ENCODE data around the gene ABCA10.

Gene ABCA10

DNA sequence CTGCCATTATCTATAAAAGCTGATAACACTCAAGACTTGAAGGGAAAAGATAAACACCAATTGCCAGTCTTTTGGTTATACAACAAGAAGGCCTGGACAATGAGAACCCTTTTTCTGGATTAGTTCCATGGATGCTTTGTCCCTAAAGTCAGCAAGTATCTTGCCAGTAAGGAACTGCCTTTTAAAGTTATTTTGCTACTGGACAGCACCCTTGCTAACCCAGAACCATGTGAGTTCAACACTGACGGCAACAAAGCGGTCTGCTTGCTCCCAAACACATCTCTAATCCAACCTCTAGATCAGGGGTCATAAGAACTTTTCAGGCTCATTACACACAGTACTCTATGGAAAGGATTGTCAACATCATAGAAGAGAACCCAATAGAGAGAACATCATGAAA lies 61.7 kb downstream of the ABCA10 start:
- Histone ChIP-seq H3K36me3 (ENCODE audit: control insufficient read depth, insufficient read depth, low read length) (no peaks in the 10 kb centered on the region), H3K27ac (ENCODE audit: low read depth, low read length, severe bottlenecking) (no peak overlapping the region), H3K4me1 (ENCODE audit: control insufficient read depth, insufficient read depth, low read length, poor library complexity, severe bottlenecking) (no peaks in the 10 kb centered on the region), H3K4me3 (ENCODE audit: extremely low read depth, insufficient read depth, low read length, poor library complexity, severe bottlenecking) (no peak overlapping the region), H3K9me3 (ENCODE audit: control insufficient read depth, low read length) (no peaks in the 10 kb centered on the region)
- 95% methylated on average over 2 of the region's 2 CpGs; no CpG with 5 or more reads in 1 of the 2 experiments for WGBS, 2 experiments (ENCODE audit: insufficient coverage in 2 of 2)

DNA sequence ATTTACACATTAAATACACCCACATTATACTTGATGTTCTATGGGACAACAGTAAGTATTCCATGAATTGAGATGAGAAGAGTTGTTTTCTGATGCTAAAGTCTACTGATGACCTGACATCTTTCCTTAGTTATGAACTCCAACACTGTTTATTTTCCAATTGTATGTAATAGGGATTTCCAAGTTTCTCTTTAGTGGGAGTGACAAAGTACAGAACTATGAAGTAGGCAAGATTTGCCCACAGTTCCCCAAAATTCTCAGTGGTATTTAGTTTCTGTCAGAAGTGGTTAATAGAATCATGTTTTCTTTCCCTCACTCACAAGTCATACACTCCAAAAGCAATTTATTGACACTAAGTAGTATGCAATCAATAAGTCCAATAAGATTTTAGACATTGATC lies 64.4 kb downstream of the ABCA10 start:
- Histone ChIP-seq H3K36me3 (ENCODE audit: control insufficient read depth, insufficient read depth, low read length) (no peaks in the 10 kb centered on the region), H3K4me1 (ENCODE audit: control insufficient read depth, insufficient read depth, low read length, poor library complexity, severe bottlenecking) (no peaks in the 10 kb centered on the region), H3K9me3 (ENCODE audit: control insufficient read depth, low read length) (no peaks in the 10 kb centered on the region), H3K27ac (ENCODE audit: low read depth, low read length, severe bottlenecking) (no peak overlapping the region), H3K4me3 (ENCODE audit: extremely low read depth, insufficient read depth, low read length, poor library complexity, severe bottlenecking) (no peak overlapping the region)

DNA sequence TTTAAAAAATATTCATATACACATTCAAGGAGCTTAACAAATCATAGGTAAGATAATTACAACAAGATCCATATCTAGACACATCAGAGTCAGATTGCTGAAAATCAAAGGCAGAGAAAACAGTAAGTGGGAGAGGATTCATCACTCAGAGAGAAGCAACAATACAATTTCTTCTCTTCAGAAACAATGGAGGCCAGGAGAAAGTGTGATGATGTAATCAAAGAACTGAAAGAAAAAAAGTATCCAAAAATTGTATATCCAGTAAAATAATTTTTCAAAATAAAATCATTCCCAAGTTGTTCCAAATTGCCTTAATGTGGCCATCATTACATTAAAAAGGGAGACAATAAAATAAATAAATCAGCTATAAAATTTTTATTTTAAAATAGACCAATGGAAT lies 69.2 kb downstream of the ABCA10 start:
- H3K9me3 ChIP-seq (ENCODE audit: control insufficient read depth, low read length) = no peaks in the 10 kb centered on the region
- no peaks in the 10 kb centered on the region for H3K4me1 ChIP-seq (ENCODE audit: control insufficient read depth, insufficient read depth, low read length, poor library complexity, severe bottlenecking)
- H3K4me3 ChIP-seq (ENCODE audit: extremely low read depth, insufficient read depth, low read length, poor library complexity, severe bottlenecking) = no peak overlapping the region
- H3K27ac ChIP-seq (ENCODE audit: low read depth, low read length, severe bottlenecking) = no peak overlapping the region
- H3K36me3 ChIP-seq (ENCODE audit: control insufficient read depth, insufficient read depth, low read length) = no peaks in the 10 kb centered on the region

DNA sequence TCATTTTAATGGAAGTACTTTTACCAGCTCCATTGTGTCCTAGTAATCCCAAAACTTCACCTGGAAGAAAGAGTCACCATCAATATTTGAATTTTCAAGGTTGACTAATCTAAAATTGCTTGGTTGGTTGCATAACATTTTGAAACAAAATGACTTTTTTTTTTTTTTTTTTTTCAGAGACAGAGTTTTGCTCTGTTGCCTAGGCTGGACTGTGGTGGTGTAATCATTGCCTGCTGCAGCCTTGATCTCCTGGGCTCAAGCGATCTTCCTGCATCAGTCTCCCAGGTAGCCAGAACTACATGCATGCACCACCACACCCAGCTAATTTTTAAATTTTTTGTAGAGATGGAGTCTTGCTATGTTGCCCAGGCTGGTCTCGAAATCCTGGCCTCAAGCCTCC lies 74.4 kb downstream of the ABCA10 start:
- WGBS, 2 experiments (ENCODE audit: insufficient coverage in 2 of 2) = 83 to 100% methylated on average over 1 of the region's 2 CpGs
- no peak overlapping the region for H3K4me3 ChIP-seq (ENCODE audit: extremely low read depth, insufficient read depth, low read length, poor library complexity, severe bottlenecking)
- H3K4me1 ChIP-seq (ENCODE audit: control insufficient read depth, insufficient read depth, low read length, poor library complexity, severe bottlenecking) = no peaks in the 10 kb centered on the region
- no peaks in the 10 kb centered on the region for H3K9me3 ChIP-seq (ENCODE audit: control insufficient read depth, low read length)
- H3K27ac ChIP-seq (ENCODE audit: low read depth, low read length, severe bottlenecking) = no peak overlapping the region
- H3K36me3 ChIP-seq (ENCODE audit: control insufficient read depth, insufficient read depth, low read length) = no peaks in the 10 kb centered on the region

DNA sequence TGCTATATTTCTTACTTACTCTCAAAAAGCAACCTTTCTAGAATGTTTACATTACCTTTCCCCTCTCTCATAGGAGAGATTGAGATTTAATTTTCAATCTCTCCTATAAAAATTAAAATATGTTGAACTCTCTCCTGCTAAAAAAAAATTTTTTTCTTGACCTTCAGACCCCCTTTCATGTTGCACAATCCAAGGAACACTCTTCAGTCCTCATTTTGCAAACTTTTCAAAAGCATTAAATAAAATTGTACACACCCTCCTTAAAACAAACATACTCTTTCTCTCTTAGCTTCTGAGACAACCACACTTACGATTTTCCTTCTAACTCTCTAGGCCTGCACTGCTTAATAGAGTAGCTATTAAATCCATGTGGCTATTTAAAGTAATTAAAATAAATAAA lies 78.3 kb downstream of the ABCA10 start:
- Histone ChIP-seq H3K36me3 (ENCODE audit: control insufficient read depth, insufficient read depth, low read length) (no peaks in the 10 kb centered on the region), H3K9me3 (ENCODE audit: control insufficient read depth, low read length) (no peaks in the 10 kb centered on the region), H3K27ac (ENCODE audit: low read depth, low read length, severe bottlenecking) (no peak overlapping the region), H3K4me1 (ENCODE audit: control insufficient read depth, insufficient read depth, low read length, poor library complexity, severe bottlenecking) (no peaks in the 10 kb centered on the region), H3K4me3 (ENCODE audit: extremely low read depth, insufficient read depth, low read length, poor library complexity, severe bottlenecking) (no peak overlapping the region)
- WGBS, 2 experiments (ENCODE audit: insufficient coverage in 2 of 2) = no CpG with 5 or more reads among the region's 1 CpG

DNA sequence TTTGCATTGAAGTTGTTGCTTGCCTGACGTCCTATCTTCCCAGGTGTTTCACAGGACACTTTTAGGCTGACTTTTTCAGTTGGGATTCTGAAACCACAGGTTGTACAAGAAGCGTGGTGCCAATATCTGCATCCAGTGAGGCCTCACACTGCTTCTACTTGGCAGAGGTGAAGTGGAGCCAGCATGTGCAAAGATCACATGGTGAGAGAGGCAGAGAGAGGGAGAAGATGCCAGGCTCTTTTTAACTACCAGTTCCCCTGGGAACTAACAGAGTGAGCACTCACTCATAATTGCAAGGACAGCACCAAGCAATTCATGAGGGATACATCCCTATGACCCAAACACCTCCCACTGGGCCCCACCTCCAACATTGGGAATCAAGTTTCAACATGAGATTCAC lies 81.2 kb downstream of the ABCA10 start:
- Histone ChIP-seq H3K9me3 (ENCODE audit: control insufficient read depth, low read length) (no peaks in the 10 kb centered on the region), H3K27ac (ENCODE audit: low read depth, low read length, severe bottlenecking) (no peak overlapping the region), H3K36me3 (ENCODE audit: control insufficient read depth, insufficient read depth, low read length) (no peaks in the 10 kb centered on the region), H3K4me3 (ENCODE audit: extremely low read depth, insufficient read depth, low read length, poor library complexity, severe bottlenecking) (no peak overlapping the region), H3K4me1 (ENCODE audit: control insufficient read depth, insufficient read depth, low read length, poor library complexity, severe bottlenecking) (no peaks in the 10 kb centered on the region)
- 67 to 96% methylated on average over 2 of the region's 2 CpGs for WGBS, 2 experiments (ENCODE audit: insufficient coverage in 2 of 2)

DNA sequence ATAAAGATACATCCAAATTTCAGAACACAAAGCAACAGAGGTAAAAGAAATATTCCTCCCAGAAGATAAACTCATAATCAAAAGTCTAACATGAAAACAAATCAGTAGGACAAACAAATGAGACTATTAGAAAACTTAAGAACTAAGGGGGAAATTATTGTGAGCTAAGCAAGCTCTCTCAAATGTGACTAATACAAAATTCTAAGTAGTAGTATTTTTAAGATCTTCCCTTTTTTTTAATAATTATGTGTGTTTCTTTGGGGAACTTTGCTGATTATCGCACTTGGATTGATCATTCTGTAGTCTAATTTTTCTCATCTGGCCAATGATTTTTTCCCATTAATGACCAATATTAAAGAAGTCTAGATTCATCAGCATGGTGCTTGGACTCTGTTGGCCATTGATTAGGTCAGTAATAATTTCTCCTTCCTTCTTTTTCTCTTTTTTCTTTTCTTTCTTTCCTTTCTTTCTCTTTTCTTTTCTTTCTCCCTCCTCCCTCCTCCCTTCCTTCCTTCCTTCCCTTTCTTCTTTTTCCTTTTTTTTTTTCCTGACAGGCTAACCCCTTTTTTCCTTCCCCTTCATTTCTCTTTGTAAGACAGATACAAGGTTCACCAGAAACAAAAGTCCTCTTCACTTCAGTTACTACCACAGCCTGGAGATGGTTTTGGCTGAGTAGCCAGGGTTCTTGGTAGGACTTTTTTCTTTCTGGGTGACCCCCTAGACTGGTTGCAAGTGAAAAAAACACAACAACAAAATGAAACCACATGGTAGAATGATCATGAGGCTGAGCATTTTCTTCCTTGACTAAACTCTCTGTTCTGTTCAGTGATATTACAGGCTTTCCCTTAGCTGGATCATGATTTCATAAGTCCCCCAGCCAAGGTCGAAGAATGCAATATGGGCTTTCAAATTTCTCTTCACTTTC lies 84.0 kb downstream of the ABCA10 start:
- no peak overlapping the region for H3K27ac ChIP-seq (ENCODE audit: low read depth, low read length, severe bottlenecking)
- no peaks in the 10 kb centered on the region for H3K36me3 ChIP-seq (ENCODE audit: control insufficient read depth, insufficient read depth, low read length)
- H3K9me3 ChIP-seq (ENCODE audit: control insufficient read depth, low read length) = no peaks in the 10 kb centered on the region
- H3K4me3 ChIP-seq (ENCODE audit: extremely low read depth, insufficient read depth, low read length, poor library complexity, severe bottlenecking) = no peak overlapping the region
- no CpG with 5 or more reads among the region's 2 CpGs for WGBS, 2 experiments (ENCODE audit: insufficient coverage in 2 of 2)
- H3K4me1 ChIP-seq (ENCODE audit: control insufficient read depth, insufficient read depth, low read length, poor library complexity, severe bottlenecking) = no peaks in the 10 kb centered on the region

DNA sequence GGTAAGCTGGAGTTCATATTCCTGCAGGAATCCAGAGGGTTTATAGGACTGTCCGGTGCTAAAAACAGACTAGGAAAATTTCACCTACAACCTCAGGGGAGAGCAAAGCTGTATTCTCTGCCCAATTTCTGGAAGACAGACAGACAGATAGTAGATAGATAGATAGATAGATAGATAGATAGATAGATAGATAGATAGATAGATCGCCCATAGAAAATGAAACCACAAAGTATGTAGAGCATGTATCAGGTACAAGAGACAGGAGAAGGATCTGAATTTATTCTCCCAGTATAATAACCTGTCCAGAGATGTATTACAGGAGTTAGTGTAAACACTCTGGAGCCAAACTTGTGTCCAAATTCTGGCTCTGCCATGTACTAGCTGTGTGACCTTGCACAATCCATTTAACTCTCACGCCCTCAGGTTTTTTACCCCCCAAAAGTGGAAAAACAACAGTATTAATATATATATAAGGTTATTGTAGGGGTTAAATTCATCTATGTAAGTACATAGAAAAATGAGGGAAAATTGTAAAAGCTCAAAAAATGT lies 84.9 kb downstream of the ABCA10 start:
- no peaks in the 10 kb centered on the region for H3K9me3 ChIP-seq (ENCODE audit: control insufficient read depth, low read length)
- H3K4me1 ChIP-seq (ENCODE audit: control insufficient read depth, insufficient read depth, low read length, poor library complexity, severe bottlenecking) = no peaks in the 10 kb centered on the region
- H3K4me3 ChIP-seq (ENCODE audit: extremely low read depth, insufficient read depth, low read length, poor library complexity, severe bottlenecking) = no peak overlapping the region
- H3K36me3 ChIP-seq (ENCODE audit: control insufficient read depth, insufficient read depth, low read length) = no peaks in the 10 kb centered on the region
- no peak overlapping the region for H3K27ac ChIP-seq (ENCODE audit: low read depth, low read length, severe bottlenecking)
- 67 to 83% methylated on average over 1 of the region's 3 CpGs for WGBS, 2 experiments (ENCODE audit: insufficient coverage in 2 of 2)

DNA sequence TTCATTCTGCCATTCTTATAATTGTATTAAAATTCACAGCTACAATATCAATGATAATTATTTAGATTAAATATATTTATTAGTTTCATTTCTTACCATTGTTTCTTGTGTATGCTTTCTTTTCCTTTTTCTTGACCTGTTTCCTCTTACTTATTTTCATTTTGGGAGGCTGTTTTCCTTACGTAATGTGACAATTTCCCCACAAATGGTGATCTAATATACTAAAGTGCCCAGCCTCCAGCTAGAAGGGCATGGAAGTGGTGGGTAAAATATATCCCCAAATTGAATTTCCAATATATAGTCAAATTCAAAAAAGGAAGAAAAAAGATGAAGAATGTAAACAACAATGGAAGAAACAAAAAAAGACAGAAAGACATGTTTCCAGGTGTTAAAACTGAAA lies 85.5 kb downstream of the ABCA10 start:
- Histone ChIP-seq H3K4me3 (ENCODE audit: extremely low read depth, insufficient read depth, low read length, poor library complexity, severe bottlenecking) (no peak overlapping the region), H3K9me3 (ENCODE audit: control insufficient read depth, low read length) (no peaks in the 10 kb centered on the region), H3K36me3 (ENCODE audit: control insufficient read depth, insufficient read depth, low read length) (no peaks in the 10 kb centered on the region), H3K27ac (ENCODE audit: low read depth, low read length, severe bottlenecking) (no peak overlapping the region), H3K4me1 (ENCODE audit: control insufficient read depth, insufficient read depth, low read length, poor library complexity, severe bottlenecking) (no peaks in the 10 kb centered on the region)
- no CpG with 5 or more reads among the region's 1 CpG for WGBS, 2 experiments (ENCODE audit: insufficient coverage in 2 of 2)

DNA sequence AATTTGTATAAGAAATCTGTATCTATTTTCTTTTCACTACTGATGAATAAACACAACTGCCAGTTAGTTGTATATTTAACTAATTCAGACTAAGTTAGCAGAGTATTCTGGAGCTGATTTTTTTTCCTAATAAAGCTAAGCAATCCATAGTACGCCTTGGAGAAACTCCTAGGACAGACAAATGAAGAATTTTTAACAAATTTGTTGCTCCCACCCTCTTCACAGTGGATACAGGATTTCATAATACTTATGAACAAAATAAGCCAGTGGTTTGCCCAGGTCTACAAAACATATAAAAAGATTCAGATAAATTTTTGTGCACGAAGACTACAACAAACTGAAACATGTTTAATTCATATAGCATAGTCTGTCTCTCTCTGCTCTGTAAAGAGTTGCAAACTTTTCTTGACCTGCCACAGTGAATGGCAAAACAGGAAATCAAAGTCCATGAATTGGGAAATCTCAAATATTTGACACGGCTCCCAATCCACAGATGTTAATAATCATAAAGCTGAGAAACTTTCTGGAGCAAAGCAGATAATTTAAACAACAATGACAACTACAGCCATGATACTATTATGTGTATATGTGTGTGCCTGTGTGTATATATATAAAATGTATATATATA lies 86.3 kb downstream of the ABCA10 start:
- Histone ChIP-seq H3K27ac (ENCODE audit: low read depth, low read length, severe bottlenecking) (no peak overlapping the region), H3K4me1 (ENCODE audit: control insufficient read depth, insufficient read depth, low read length, poor library complexity, severe bottlenecking) (no peaks in the 10 kb centered on the region), H3K4me3 (ENCODE audit: extremely low read depth, insufficient read depth, low read length, poor library complexity, severe bottlenecking) (no peak overlapping the region), H3K36me3 (ENCODE audit: control insufficient read depth, insufficient read depth, low read length) (no peaks in the 10 kb centered on the region), H3K9me3 (ENCODE audit: control insufficient read depth, low read length) (no peaks in the 10 kb centered on the region)
- 100% methylated on average over 1 of the region's 3 CpGs for WGBS, 2 experiments (ENCODE audit: insufficient coverage in 2 of 2)
